AG04450 (cell line): ENCODE measurements around the gene PSMD13. TPM values are rescaled to one million over a fixed set of nuclear protein-coding genes. Genes with fewer than 3 reads are reported as not detected.

Source experiments
- CTCF ChIA-PET: fragments of 300-600, 350-600 bp; formaldehyde crosslinking; extraction: SDS; loops from one replicate; lab custom pipeline; 2022; ENCODE audit warnings: antibody characterized with exemption, inconsistent platforms; lab: Charles Lee
- POLR2A ChIA-PET: fragments of 350-600 bp; formaldehyde crosslinking; extraction: SDS; loops from one replicate; lab custom pipeline; 2021; ENCODE audit warnings: antibody characterized with exemption, inconsistent platforms; lab: Yijun Ruan, JAX
- DNase-seq: peaks from one replicate; pipeline ENCODE4 v3.0.0-alpha.2; 2011; ENCODE audit warnings: low read depth, low spot score
- H3K27ac ChIP-seq: one replicate; pipeline ENCODE4 v1.5.1; 2012; ENCODE audit warnings: low read depth, low read length, control low read depth
- H3K27me3 ChIP-seq: one replicate; pipeline ENCODE4 v1.6.0; 2012; ENCODE audit warnings: low read length; ENCODE audit not compliant: control insufficient read depth, insufficient read depth
- H3K4me3 ChIP-seq: 2 replicates; pipeline ENCODE4 v1.5.1; 2011; ENCODE audit warnings: mild to moderate bottlenecking, low read depth, low read length, control low read depth
- H3K9me3 ChIP-seq: 2 replicates; pipeline ENCODE4 v1.5.1; 2012; ENCODE audit warnings: low read length; ENCODE audit not compliant: control insufficient read depth, insufficient read depth
- CTCF ChIP-seq: IDR thresholded peaks from 2 replicates; pipeline ENCODE4 v1.5.1; 2011; ENCODE audit warnings: low read depth, low read length, control low read depth, inconsistent platforms
- polyA plus RNA-seq: library from polyadenylated mRNA; depleted of rRNA; stranded (reverse); fragments of >200 nt; gene quantifications from 2 replicates; pipeline ENCODE4 v1.2.3, GENCODE V29; 2011

PSMD13 gene
- polyA plus RNA-seq, 1 experiment = 148 TPM

GRCh38 chr11:252666-253065 lies 15.9 kb downstream of the PSMD13 start:
- POLR2A ChIA-PET = no interaction called here
- H3K9me3 ChIP-seq = no peaks in the 10 kb centered on the region
- no peak overlapping the region for H3K4me3 ChIP-seq
- no peak for TF ChIP-seq CTCF
- CTCF ChIA-PET = no interaction called here
- DNase-seq = no peak
- peaks cover 6% of the 10 kb centered on the region for H3K27me3 ChIP-seq
- no peak overlapping the region for H3K27ac ChIP-seq

- Histone ChIP-seq H3K9me3 (no peaks in the 10 kb centered on the region), H3K4me3 (no peak overlapping the region), H3K27me3 (peaks cover 6% of the 10 kb centered on the region), H3K27ac (no peak overlapping the region)
- TF ChIP-seq CTCF = no peak
- CTCF ChIA-PET = no interaction called here
- POLR2A ChIA-PET = interaction anchor here (0.5 kb wide), 1 partner anchor 105 kb away, joined by 4 read pairs; no protein-coding TSS in a partner anchor
- DNase-seq = no peak
Observed at GRCh38 chr11:253160-253885, 16.5 kb downstream of the PSMD13 start.

DNA sequence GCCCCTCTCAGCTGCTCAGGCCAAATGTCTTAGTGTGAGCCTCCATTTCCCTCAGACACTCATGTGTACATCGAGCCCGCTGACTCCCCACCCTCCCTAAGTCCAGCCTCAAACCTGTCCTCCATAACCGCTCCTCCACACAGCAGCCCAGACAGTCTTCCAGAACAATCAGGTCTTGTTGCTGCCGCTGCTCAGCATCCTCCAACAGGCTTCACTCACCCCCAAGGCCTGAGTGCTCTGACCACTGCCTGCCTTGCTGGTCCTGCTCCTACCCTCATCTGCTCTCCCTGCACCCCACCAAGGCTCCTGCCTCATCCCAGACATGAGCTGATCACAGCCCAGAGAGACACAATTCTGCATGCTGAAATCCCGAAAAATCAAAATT lies 17.1 kb downstream of the PSMD13 start:
- no peaks in the 10 kb centered on the region for H3K9me3 ChIP-seq
- DNase-seq = no peak
- H3K4me3 ChIP-seq = no peak overlapping the region
- H3K27me3 ChIP-seq = peaks cover 6% of the 10 kb centered on the region
- no peak overlapping the region for H3K27ac ChIP-seq
- no peak for TF ChIP-seq CTCF
- CTCF ChIA-PET = no interaction called here
- POLR2A ChIA-PET = no interaction called here

DNA sequence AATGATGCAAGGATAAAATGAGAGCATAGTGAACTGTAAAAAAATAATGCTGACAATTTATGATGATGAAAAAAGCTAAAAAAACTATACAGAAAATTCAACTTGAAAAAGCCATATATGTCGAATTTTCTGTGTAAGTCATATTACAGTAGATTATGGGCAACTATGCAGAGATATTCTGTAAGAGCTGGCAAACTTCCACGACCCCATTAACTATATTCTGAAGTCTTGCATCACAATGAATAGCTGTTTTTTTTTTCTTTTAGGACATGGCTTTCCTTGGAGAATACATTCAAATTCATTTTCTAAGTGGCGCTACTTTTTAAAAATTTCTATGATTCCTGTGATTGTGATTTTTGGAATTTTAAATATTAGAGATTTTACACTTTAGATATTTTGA lies 18.4 kb downstream of the PSMD13 start:
- H3K27ac ChIP-seq = no peak overlapping the region
- DNase-seq = no peak
- no peaks in the 10 kb centered on the region for H3K9me3 ChIP-seq
- CTCF ChIA-PET = interaction anchor here (0.9 to 1.5 kb wide), 2 partner anchors 50 to 193 kb away, joined by 3 read pairs; no protein-coding TSS in a partner anchor
- H3K27me3 ChIP-seq = peaks cover 6% of the 10 kb centered on the region
- H3K4me3 ChIP-seq = no peak overlapping the region
- no peak for TF ChIP-seq CTCF
- POLR2A ChIA-PET = no interaction called here

- ChIA-PET CTCF (interaction anchor here (0.7 to 1.5 kb wide), 3 partner anchors 49 to 193 kb away, joined by 3 read pairs; no protein-coding TSS in a partner anchor), POLR2A (no interaction called here)
- Histone ChIP-seq H3K27me3 (peaks cover 9% of the 10 kb centered on the region), H3K27ac (no peak overlapping the region), H3K4me3 (no peak overlapping the region), H3K9me3 (no peaks in the 10 kb centered on the region)
- DNase-seq = no peak
- TF ChIP-seq CTCF = no peak
Observed at GRCh38 chr11:255816-256215, 19.0 kb downstream of the PSMD13 start.
